AG20443 (cell line): ENCODE measurements around the gene PDIA6.
A peak's percentile ranks its signal among the peaks of the same experiment; 100 is the strongest.

Experiments
- DNase-seq: peaks from one replicate; pipeline ENCODE4 v3.0.0; 2012; ENCODE audit warnings: low spot score, mixed read lengths

The PDIA6 gene

DNA sequence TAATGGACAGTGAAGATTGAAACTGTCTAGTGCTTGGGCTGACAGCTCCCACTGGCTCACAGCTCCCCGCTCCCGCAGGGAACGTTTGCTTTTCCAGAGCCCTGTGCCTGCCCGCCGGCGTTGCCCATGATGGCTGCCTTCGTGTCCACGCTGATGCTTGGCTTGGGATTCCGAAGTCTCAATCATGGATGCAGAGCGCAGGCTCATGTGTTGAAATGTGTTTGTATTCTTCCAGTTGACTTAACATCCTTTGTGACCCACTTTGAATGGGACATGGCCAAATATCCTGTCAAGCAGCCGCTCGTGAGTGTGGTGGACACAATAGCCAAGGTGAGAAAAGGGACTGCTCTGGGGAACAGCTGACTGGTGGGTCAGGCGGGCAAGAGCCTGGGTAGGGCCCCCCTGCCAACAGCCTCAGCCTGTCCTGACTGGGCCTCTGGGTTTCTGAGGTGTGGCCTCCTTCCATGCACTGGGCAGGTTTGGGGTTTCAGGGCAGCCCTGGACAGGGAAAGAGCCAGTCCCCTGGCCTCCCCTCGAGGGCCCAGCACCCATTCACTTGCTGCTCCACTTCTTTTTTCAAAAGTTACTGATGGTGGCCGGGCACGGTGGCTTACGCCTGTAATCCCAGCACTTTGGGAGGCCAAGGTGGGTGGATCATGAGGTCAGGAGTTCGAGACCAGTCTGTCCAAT lies 48.3 kb downstream of the PDIA6 start:
- DNase-seq: no peak

DNA sequence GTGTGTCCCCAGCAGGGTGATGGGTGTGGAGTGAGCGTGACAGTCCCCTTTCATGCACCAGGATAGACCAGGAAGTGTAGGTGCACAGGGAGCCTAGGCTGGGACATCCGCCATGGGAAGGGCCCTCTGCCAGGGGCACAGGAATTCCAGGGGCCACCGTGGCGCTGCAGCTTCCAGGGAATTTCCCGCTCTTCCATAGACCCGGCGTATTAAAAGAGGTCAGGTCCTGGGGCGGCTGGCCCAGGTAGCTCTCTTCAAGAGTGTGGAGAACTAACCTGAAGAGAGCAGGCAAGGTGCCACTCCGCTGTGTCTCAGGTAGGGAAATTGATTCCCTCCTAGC lies 49.2 kb downstream of the PDIA6 start:
- DNase-seq: no peak

- peak; percentile 53 for DNase-seq
Measured at GRCh38 chr2:10762651-10763460, 49.7 kb downstream of the PDIA6 start.

DNA sequence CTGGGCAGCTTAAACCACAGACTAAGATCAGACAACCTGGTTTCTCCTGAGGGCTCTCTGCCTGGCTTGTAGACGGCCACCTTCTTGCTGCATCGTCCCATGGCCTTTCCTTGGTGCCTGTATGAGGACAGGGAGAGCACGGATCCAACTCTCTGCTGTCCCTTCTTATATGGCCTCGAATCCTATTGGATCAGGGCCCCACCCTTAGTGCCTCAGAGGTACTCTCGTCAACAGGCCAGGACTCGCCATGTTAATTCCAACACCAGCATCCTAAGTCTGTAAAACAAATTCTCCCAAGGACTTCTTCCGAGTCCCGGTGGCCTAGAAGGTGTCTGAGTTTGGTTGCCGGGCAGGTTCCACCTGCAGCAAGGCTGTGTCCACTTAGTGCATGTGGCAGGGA lies 51.0 kb downstream of the PDIA6 start:
- no peak for DNase-seq

DNA sequence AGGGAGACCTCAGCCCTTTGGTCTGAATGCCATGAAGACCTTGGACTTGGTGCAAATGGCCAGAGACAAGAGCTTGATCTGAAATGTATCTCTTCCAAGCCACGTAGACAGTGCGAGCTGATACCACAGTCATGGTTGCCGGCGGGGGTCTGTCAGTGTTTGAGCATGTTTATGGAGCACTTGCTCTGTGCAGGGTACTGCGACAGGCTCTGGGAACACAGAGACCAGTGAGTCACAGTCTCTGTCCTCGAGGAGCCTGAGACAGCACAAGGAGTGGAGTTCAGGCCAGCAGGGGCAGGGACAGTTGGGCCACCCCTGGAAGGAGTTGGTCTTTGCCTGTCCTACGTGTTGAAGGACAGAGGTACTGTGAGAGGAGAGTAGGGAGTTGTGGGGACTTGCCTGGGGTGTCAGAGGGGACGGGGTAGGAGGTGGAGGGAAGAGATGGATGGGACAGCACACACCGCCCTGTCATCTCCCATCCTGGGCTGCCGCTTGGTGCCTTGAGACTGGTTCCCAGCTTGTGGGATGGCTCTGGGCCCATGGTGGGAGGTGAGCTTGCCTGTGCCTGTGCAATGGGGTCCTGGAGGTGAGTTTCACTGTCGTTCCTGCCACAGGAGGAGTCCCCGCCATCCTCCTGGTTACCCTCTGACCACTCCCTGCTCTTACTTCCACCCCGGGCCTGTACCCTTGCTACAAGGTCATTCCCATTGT lies 51.6 kb downstream of the PDIA6 start:
- DNase-seq: no peak

DNA sequence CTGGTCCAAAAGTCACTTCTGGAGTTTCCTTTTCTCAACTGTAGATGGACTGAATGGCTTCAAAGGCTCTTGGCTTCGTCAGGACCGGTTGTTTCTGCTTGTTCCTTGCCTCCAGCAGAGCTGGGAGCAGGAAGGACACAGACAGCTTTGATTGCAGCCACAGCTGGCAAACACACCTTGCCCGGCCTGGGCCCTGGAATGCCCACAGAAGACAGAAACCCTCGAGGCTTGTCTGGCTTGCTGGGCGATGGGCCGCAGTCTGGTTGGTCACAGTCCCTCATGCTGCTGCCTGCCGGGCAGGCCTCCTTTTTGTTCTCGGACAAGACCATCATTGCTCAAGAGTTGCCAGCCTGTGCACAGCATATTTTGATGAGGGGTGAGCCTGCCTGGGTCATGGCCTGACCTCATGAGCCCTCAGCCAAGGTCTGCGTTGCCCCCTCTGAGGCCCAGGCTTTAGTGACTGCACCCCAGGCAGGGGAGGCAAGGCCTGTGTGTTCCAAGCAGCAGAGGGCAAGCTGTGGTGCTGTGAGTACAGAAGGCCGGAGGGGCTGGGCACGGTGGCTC lies 53.4 kb downstream of the PDIA6 start:
- no peak for DNase-seq

- DNase-seq: no peak
Measured at GRCh38 chr2:10757814-10758286, 54.7 kb downstream of the PDIA6 start.

GRCh38 chr2:10755621-10756020 lies 57.0 kb downstream of the PDIA6 start:
- no peak for DNase-seq

DNA sequence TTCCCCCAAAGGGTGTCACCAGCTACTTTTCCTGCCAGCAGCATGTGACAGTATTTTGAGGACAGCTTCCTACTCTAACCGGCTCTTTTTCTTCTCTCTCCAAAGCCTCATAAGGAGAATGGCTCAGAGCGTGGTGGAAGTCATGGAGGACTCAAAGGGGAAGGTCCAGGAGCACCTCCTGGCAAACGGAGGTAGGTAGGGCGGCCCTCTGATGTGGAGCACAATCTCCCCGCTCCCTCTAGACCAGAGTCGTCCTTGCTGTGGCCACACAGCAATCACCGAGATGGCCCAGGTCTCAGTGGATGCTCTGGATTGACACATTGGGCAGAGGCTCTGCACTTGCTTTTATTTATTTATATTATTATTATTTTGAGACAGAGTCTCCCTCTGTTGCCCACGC lies 58.7 kb downstream of the PDIA6 start:
- no peak for DNase-seq

- DNase-seq: no peak
Measured at GRCh38 chr2:10753156-10753555, 59.4 kb downstream of the PDIA6 start.

GRCh38 chr2:10752236-10752635 lies 60.3 kb downstream of the PDIA6 start:
- no peak for DNase-seq

DNA sequence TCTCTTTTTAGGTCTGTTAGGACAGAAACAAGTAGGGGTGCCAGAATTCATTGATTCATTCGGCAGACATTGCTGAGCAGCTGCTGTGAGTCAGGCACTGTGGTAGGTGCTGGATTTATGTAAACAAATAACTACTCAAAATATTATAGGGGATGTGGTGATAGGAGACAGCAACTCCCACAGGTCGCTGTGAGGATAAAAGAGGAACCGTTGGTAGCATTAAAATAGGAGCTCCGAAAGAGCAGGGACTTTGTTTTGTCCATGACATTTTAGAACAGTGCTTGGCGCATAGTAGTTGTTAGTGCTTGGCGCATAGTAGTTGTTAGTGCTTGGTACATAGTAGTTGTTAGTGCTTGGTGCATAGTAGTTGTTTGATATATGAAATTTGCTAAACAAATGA lies 62.0 kb downstream of the PDIA6 start:
- DNase-seq: no peak

GRCh38 chr2:10742666-10743065 lies 69.9 kb downstream of the PDIA6 start:
- no peak for DNase-seq

DNA sequence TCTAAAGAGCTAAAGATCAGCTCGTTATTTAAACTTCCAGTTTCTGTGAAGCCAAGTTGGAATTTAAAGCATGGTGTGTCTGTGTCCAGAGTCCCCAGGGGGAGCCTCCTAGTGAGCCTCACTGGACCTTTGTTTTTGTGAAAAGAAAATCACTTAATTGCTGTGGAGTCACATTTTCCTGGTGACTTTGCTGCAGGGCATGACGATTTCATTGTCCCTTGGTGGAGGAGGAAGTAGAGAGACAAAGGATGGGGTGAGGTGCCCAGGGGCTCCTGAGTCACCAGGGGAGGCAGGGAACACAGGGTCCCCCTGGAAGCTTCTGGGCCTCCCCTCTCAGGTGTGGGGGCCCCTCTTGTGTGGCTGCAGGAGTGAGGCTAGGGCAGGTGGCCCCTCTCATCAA lies 71.4 kb downstream of the PDIA6 start:
- DNase-seq: no peak

DNA sequence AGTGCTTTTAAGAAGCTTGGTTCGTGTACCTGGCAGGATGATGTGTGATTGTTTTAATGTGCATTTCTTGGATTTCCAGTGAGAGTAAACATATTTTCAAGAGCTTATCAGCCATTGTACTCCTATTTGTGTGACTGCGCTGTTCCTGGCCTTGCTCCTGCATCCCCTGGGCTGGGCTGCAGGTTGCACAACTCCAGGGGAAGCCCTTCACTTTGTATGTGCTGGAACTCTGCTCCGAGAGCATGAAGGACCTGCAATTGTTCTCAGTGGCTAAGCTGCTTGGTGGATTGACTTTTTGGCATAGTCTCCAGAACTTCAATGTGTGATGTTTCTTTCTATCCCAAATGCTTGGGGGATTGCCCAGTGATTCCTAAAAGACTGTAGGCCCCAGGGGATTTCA lies 72.4 kb downstream of the PDIA6 start:
- no peak for DNase-seq

DNA sequence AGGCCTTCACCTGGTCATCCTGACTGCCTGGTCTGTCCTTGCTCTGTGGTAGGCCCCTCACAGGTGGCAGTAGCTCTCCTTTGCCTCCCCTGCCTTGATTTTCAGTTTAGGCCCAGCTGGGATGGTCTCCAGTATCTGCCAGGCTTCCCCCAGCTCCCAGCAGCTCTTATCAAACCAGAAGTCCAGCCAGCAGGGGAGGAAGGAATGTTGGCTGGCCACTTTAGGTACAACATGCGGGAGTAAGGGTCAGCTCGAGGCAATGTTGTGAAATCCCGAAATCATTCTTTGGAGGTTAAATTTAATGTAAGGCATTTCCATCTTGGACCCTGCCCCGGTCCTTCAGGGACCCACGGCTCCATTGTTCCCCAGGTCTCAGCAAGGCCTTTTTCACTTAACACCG lies 74.4 kb downstream of the PDIA6 start:
- DNase-seq: no peak

GRCh38 chr2:10733980-10734379 lies 78.6 kb downstream of the PDIA6 start:
- DNase-seq: no peak

DNA sequence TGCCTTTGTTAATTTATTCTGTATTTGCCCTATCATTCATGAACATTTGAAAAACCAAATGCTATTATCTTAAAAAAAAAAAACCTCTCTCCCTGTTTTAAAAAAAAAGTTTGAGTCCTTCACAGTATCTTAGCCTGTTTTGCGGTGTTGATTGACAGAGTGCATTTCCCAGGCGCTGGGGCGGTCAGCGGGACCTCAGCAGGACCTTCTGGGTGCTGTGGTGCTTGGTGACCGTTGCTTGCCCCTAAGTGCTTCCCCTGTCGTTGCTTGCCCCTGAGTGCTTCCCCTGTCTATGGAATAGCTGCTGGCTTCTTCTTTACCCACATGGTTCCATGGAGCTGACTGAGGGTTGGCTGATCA lies 79.0 kb downstream of the PDIA6 start:
- DNase-seq: no peak
